Suppressor macrophage treated with lipopolysaccharide for 1 hour (primary cell): ENCODE data around the gene SERTAD1.
"Not testable (repeated sequence)": the region's sequence is repeated elsewhere in the genome, so short reads cannot be mapped to it uniquely, and the experiment has no call there.

Experiments used
- DNase-seq, 3 donors: peaks; one replicate each; pipeline ENCODE4 v3.0.0-alpha.2; 2020 to 2022

SERTAD1 gene

GRCh38 chr19:40425450-40426287 is at the start of gene SERTAD1:
TSS of gene SERTAD1 (minus strand) at chr19:40425992. CDS start at chr19:40423546, 2,446 bp downstream.
- DNase-seq, result peak; percentile 100

GRCh38 chr19:40474737-40475136 is 48.9 kb upstream of the SERTAD1 start:
- DNase-seq, result no peak

- no peak for DNase-seq
Measured at GRCh38 chr19:40472516-40472915, 46.7 kb upstream of the SERTAD1 start.

GRCh38 chr19:40471111-40471510 is 45.3 kb upstream of the SERTAD1 start:
- no peak for DNase-seq

- DNase-seq, result peak in 2 of 3 donors; percentile 32 to 53
Measured at GRCh38 chr19:40469011-40469410, 43.2 kb upstream of the SERTAD1 start.

GRCh38 chr19:40466985-40467734 is 41.4 kb upstream of the SERTAD1 start, which contains the start of gene SPTBN4:
TSS of gene SPTBN4 (plus strand) at chr19:40467001. CDS start at chr19:40472622, 5,621 bp downstream.
- peak in 2 of 3 donors; percentile 24 to 39 for DNase-seq

GRCh38 chr19:40466219-40466984 is 40.6 kb upstream of the SERTAD1 start:
- peak in 2 of 3 donors; percentile 78 to 83 for DNase-seq

- DNase-seq, result peak; percentile 99 to 100 (median 100)
Measured at GRCh38 chr19:40465557-40466218, 39.9 kb upstream of the SERTAD1 start, which contains the start of gene BLVRB. TSS of gene BLVRB (minus strand) at chr19:40465745. CDS start at chr19:40465688, 57 bp downstream.

- DNase-seq, result peak; percentile 66 to 69 (median 67)
Measured at GRCh38 chr19:40465025-40465556, 39.3 kb upstream of the SERTAD1 start.

- DNase-seq, result peak; percentile 95 to 98 (median 95)
Measured at GRCh38 chr19:40464059-40465024, 38.5 kb upstream of the SERTAD1 start.

GRCh38 chr19:40463587-40464037 is 37.8 kb upstream of the SERTAD1 start:
- peak in 1 of 3 donors; percentile 21 for DNase-seq

GRCh38 chr19:40461669-40462221 is 36.0 kb upstream of the SERTAD1 start:
- DNase-seq, result peak; percentile 56 to 59 (median 57)

- no peak for DNase-seq
Measured at GRCh38 chr19:40460185-40460584, 34.4 kb upstream of the SERTAD1 start.

- no peak for DNase-seq
Measured at GRCh38 chr19:40458597-40458974, 32.8 kb upstream of the SERTAD1 start.

GRCh38 chr19:40457953-40458596 is 32.3 kb upstream of the SERTAD1 start:
- no peak for DNase-seq

GRCh38 chr19:40457048-40457447 is 31.3 kb upstream of the SERTAD1 start:
- no peak for DNase-seq

GRCh38 chr19:40453943-40454342 is 28.2 kb upstream of the SERTAD1 start:
- DNase-seq, result not testable (repeated sequence)

GRCh38 chr19:40453151-40453735 is 27.5 kb upstream of the SERTAD1 start:
- no peak for DNase-seq

GRCh38 chr19:40452016-40452415 is 26.2 kb upstream of the SERTAD1 start:
- no peak for DNase-seq
